Measurements from ENCODE around the gene CASZ1.

GRCh38 chr1:10745886-10746455, 50.5 kb downstream of the CASZ1 start:
- TF ChIP-seq CTCF (IDR thresholded peaks at IDR 0.05): no peak
- no peak for TF ChIP-seq POLR2A (IDR thresholded peaks at IDR 0.05)

Data from adrenal gland (tissue), 5 donors.